Osteoblast (primary cell): ENCODE data around the gene SLMAP. TPM values are rescaled to one million over a fixed set of nuclear protein-coding genes. Genes with fewer than 3 reads are reported as not detected.

Experiments
- DNase-seq: peaks from one replicate; pipeline ENCODE4 v3.0.0; 2011; ENCODE audit warnings: low spot score, mixed read lengths; ENCODE audit not compliant: insufficient read length; ENCODE audit errors: missing footprints
- H2AFZ ChIP-seq: 2 replicates; pipeline ENCODE4 v1.6.0; 2011; ENCODE audit warnings: mild to moderate bottlenecking, low read length
- H3K27ac ChIP-seq: 2 replicates; pipeline ENCODE4 v1.5.1; 2011; ENCODE audit warnings: mild to moderate bottlenecking, low read depth, low read length, moderate library complexity
- H3K27me3 ChIP-seq: 2 replicates; pipeline ENCODE4 v1.6.0; 2012; ENCODE audit warnings: mild to moderate bottlenecking, control low read depth, inconsistent platforms, low read length, moderate library complexity; ENCODE audit not compliant: insufficient read depth
- H3K36me3 ChIP-seq: 2 replicates; pipeline ENCODE4 v1.5.1; 2011; ENCODE audit warnings: mild to moderate bottlenecking, low read length, control low read depth, moderate library complexity; ENCODE audit not compliant: insufficient read depth
- H3K4me1 ChIP-seq: 2 replicates; pipeline ENCODE4 v1.5.1; 2011; ENCODE audit warnings: mild to moderate bottlenecking, low read length, control low read depth, moderate library complexity; ENCODE audit not compliant: insufficient read depth
- H3K4me2 ChIP-seq: 2 replicates; pipeline ENCODE4 v1.6.0; 2011; ENCODE audit warnings: mild to moderate bottlenecking, low read length; ENCODE audit not compliant: insufficient read depth
- H3K4me3 ChIP-seq: fragments of 200-600 bp; sonication (generic); 3 replicates; pipeline ENCODE4 v1.5.1; 2012; ENCODE audit warnings: mild to moderate bottlenecking, low read length, inconsistent platforms; ENCODE audit not compliant: insufficient read depth
- H3K79me2 ChIP-seq: 2 replicates; pipeline ENCODE4 v1.6.0; 2012; ENCODE audit warnings: mild to moderate bottlenecking, low read length, control low read depth, inconsistent platforms; ENCODE audit not compliant: insufficient read depth
- H3K9me3 ChIP-seq: 2 replicates; pipeline ENCODE4 v1.5.1; 2011; ENCODE audit warnings: low read depth, low read length, control low read depth
- H4K20me1 ChIP-seq: 2 replicates; pipeline ENCODE4 v1.6.0; 2012; ENCODE audit warnings: mild to moderate bottlenecking, low read length, control low read depth; ENCODE audit not compliant: insufficient read depth
- CTCF ChIP-seq: IDR thresholded peaks from 2 replicates; pipeline ENCODE4 v1.5.1; 2011; ENCODE audit warnings: mild to moderate bottlenecking, low read depth, low read length, moderate library complexity; ENCODE audit errors: extremely low read depth
- total RNA-seq: library from RNA; depleted of rRNA; stranded (reverse); fragments of >200 nt; gene quantifications from 2 replicates; pipeline ENCODE4 v1.2.3, GENCODE V29; 2012

SLMAP gene
- total RNA-seq, 1 donor, result 50.7 TPM

GRCh38 chr3:57791245-57791644, 35.1 kb downstream of the SLMAP start:
- Histone ChIP-seq H3K4me3 (no peak overlapping the region), H3K79me2 (peaks cover 58% of the 10 kb centered on the region), H3K27ac (no peak overlapping the region), H3K36me3 (no peaks in the 10 kb centered on the region), H3K4me2 (no peak overlapping the region), H3K27me3 (no peaks in the 10 kb centered on the region), H3K9me3 (no peaks in the 10 kb centered on the region), H3K4me1 (peaks cover 13% of the 10 kb centered on the region), H4K20me1 (peaks cover 37% of the 10 kb centered on the region), H2AFZ (no peak overlapping the region)
- DNase-seq, result no peak
- TF ChIP-seq CTCF, result no peak

- no peaks in the 10 kb centered on the region for H3K9me3 ChIP-seq
- no peak overlapping the region for H3K27ac ChIP-seq
- H3K79me2 ChIP-seq, result peaks cover 61% of the 10 kb centered on the region
- H3K4me2 ChIP-seq, result no peak overlapping the region
- DNase-seq, result no peak
- H2AFZ ChIP-seq, result no peak overlapping the region
- H3K4me3 ChIP-seq, result no peak overlapping the region
- no peak for TF ChIP-seq CTCF
- peaks cover 14% of the 10 kb centered on the region for H3K4me1 ChIP-seq
- peaks cover 37% of the 10 kb centered on the region for H4K20me1 ChIP-seq
- no peaks in the 10 kb centered on the region for H3K36me3 ChIP-seq
- no peaks in the 10 kb centered on the region for H3K27me3 ChIP-seq
These were observed 36.1 kb downstream of the SLMAP start for GRCh38 chr3:57792198-57792597.

GRCh38 chr3:57793737-57794187, 37.7 kb downstream of the SLMAP start:
- TF ChIP-seq CTCF, result no peak
- H3K27ac ChIP-seq, result peak overlapping the region; percentile 45
- H3K36me3 ChIP-seq, result no peaks in the 10 kb centered on the region
- no peaks in the 10 kb centered on the region for H3K27me3 ChIP-seq
- H3K4me3 ChIP-seq, result no peak overlapping the region
- H3K4me1 ChIP-seq, result peaks cover 14% of the 10 kb centered on the region
- peak overlapping the region; percentile 49 for H3K4me2 ChIP-seq
- H3K9me3 ChIP-seq, result no peaks in the 10 kb centered on the region
- peaks cover 35% of the 10 kb centered on the region for H4K20me1 ChIP-seq
- DNase-seq, result no peak
- peaks cover 57% of the 10 kb centered on the region for H3K79me2 ChIP-seq
- no peak overlapping the region for H2AFZ ChIP-seq

GRCh38 chr3:57794501-57794900, 38.4 kb downstream of the SLMAP start:
- no peak overlapping the region for H3K4me2 ChIP-seq
- H3K27me3 ChIP-seq, result no peaks in the 10 kb centered on the region
- H3K36me3 ChIP-seq, result no peaks in the 10 kb centered on the region
- no peak for DNase-seq
- no peak for TF ChIP-seq CTCF
- peaks cover 32% of the 10 kb centered on the region for H4K20me1 ChIP-seq
- H3K79me2 ChIP-seq, result peaks cover 54% of the 10 kb centered on the region
- H3K27ac ChIP-seq, result no peak overlapping the region
- peaks cover 14% of the 10 kb centered on the region for H3K4me1 ChIP-seq
- no peak overlapping the region for H2AFZ ChIP-seq
- no peak overlapping the region for H3K4me3 ChIP-seq
- no peaks in the 10 kb centered on the region for H3K9me3 ChIP-seq
